Smooth muscle cell (in vitro differentiated cells): ENCODE data around the gene ORC2. TPM values are rescaled to one million over a fixed set of nuclear protein-coding genes. Genes with fewer than 3 reads are reported as not detected.

ENCODE experiments used
- DNase-seq: peaks from one replicate; lab custom pipeline; 2025; ENCODE audit not compliant: unreplicated experiment; lab: John Stamatoyannopoulos, UW
- H2AFZ ChIP-seq: fragments of 200-600 bp; sonication (generic); 2 replicates; pipeline ENCODE4 v1.6.0; 2016; ENCODE audit warnings: antibody characterized with exemption, low read depth, mild to moderate bottlenecking
- H3F3A ChIP-seq: fragments of 200-600 bp; sonication (generic); 2 replicates; pipeline ENCODE4 v1.6.0; 2017; ENCODE audit warnings: antibody characterized with exemption, low read depth
- H3K27ac ChIP-seq: fragments of 200-600 bp; sonication (generic); 2 replicates; pipeline ENCODE4 v1.5.1; 2016; ENCODE audit warnings: low read depth, mild to moderate bottlenecking
- H3K27me3 ChIP-seq: fragments of 200-600 bp; sonication (generic); 2 replicates; pipeline ENCODE4 v1.6.1; 2016; ENCODE audit warnings: low read depth, mild to moderate bottlenecking
- H3K36me3 ChIP-seq: fragments of 200-600 bp; sonication (generic); 2 replicates; pipeline ENCODE4 v1.5.1; 2016; ENCODE audit warnings: low read depth
- H3K4me1 ChIP-seq: fragments of 200-600 bp; sonication (generic); 2 replicates; pipeline ENCODE4 v1.5.1; 2016; ENCODE audit warnings: low read depth
- H3K4me2 ChIP-seq: fragments of 200-600 bp; sonication (generic); 2 replicates; pipeline ENCODE4 v1.6.0; 2016; ENCODE audit warnings: mild to moderate bottlenecking
- H3K4me3 ChIP-seq: fragments of 200-600 bp; sonication (generic); 2 replicates; pipeline ENCODE4 v1.5.1; 2016; ENCODE audit warnings: mild to moderate bottlenecking
- H3K79me2 ChIP-seq: fragments of 200-600 bp; sonication (generic); 2 replicates; pipeline ENCODE4 v1.6.0; 2016; ENCODE audit warnings: low read depth, mild to moderate bottlenecking
- H3K9ac ChIP-seq: fragments of 200-600 bp; sonication (generic); 2 replicates; pipeline ENCODE4 v1.6.0; 2016; ENCODE audit warnings: low read depth
- H3K9me3 ChIP-seq: fragments of 200-600 bp; sonication (generic); replicated peaks from 2 replicates; pipeline ENCODE4 v1.5.1; 2016; ENCODE audit warnings: low read depth
- H4K20me1 ChIP-seq: fragments of 200-600 bp; sonication (generic); 2 replicates; pipeline ENCODE4 v1.6.0; 2016; ENCODE audit warnings: low read depth
- CTCF ChIP-seq: fragments of 200-600 bp; sonication (generic); IDR thresholded peaks from 2 replicates; pipeline ENCODE4 v1.5.1; 2017; ENCODE audit warnings: borderline replicate concordance, mild to moderate bottlenecking, antibody characterized with exemption; ENCODE audit not compliant: insufficient read depth, poor library complexity, severe bottlenecking
- WGBS: methylation state at CpG from one replicate; pipeline ENCODE4 v1.1.7; 2016; ENCODE audit warnings: low lambda C conversion rate; 5-methylcytosine and 5-hydroxymethylcytosine counted together
- polyA plus RNA-seq: library from polyadenylated mRNA; unstranded; fragments of >200 nt; fragmentation: Nextera tagmentation; extraction: Ambion mirVana; gene quantifications from 2 replicates; pipeline ENCODE4 v1.2.1, GENCODE V29; 2016
- total RNA-seq: library from RNA; depleted of rRNA; stranded (reverse); fragments of >200 nt; gene quantifications from 2 replicates; pipeline ENCODE4 v1.2.3, GENCODE V29; 2014

The ORC2 gene
- total and polyA plus RNA-seq, 2 experiments from 2014 or later: 8.3 to 11.5 TPM

DNA sequence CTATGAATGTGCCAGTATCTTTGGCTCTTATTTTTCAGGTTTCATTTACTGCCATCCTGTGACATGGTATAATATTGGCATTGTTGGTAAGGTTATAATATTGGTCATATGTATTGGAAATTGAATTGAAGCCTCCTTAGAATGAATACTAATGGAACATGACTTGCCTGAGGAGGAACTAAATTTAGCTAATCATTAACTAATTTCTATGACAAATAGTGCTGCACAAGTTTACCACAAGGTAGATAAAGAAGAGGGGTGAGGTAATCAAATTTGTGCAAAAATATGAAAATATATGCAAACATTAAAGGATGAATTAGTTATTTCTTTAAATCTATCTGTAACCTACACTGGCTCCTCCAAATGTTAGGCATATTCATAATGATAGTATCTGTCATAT lies 43.2 kb upstream of the ORC2 start:
- no peak for DNase-seq
- Histone ChIP-seq H3K36me3 (no peaks in the 10 kb centered on the region), H3K4me3 (no peak overlapping the region), H4K20me1 (no peaks in the 10 kb centered on the region), H2AFZ (no peak overlapping the region), H3K4me2 (no peak overlapping the region), H3K27me3 (no peaks in the 10 kb centered on the region), H3K9me3 (no peaks in the 10 kb centered on the region), H3K9ac (no peak overlapping the region), H3F3A (no peaks in the 10 kb centered on the region), H3K4me1 (no peaks in the 10 kb centered on the region), H3K27ac (no peak overlapping the region), H3K79me2 (no peaks in the 10 kb centered on the region)
- no peak for TF ChIP-seq CTCF

DNA sequence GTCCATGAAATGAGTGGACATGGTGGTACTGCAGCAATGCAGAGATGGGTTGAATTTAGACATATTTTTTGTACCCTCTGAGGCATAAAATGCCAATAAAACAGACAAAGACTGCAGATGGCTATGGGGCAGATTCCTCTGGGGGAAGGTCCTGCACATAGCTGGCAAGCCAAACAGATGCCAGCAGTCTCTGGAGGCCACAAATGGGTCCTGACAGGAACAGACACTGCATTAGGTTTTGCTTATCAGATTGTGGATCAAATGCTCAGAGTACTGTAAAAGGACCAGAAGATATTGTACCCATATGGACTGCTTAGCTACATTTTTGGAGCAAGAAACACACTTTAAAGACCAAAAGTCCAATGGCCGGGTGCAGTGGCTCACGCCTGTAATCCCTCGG lies 40.9 kb upstream of the ORC2 start:
- Histone ChIP-seq H3K4me2 (no peak overlapping the region), H4K20me1 (no peaks in the 10 kb centered on the region), H3K4me1 (no peaks in the 10 kb centered on the region), H3K27ac (no peak overlapping the region), H3K79me2 (no peaks in the 10 kb centered on the region), H3K27me3 (no peaks in the 10 kb centered on the region), H2AFZ (no peak overlapping the region), H3K4me3 (no peak overlapping the region), H3K9ac (no peak overlapping the region), H3F3A (no peaks in the 10 kb centered on the region), H3K36me3 (no peaks in the 10 kb centered on the region), H3K9me3 (no peaks in the 10 kb centered on the region)
- DNase-seq: no peak
- WGBS: 93% methylated on average over 3 of the region's 3 CpGs
- TF ChIP-seq CTCF: no peak

DNA sequence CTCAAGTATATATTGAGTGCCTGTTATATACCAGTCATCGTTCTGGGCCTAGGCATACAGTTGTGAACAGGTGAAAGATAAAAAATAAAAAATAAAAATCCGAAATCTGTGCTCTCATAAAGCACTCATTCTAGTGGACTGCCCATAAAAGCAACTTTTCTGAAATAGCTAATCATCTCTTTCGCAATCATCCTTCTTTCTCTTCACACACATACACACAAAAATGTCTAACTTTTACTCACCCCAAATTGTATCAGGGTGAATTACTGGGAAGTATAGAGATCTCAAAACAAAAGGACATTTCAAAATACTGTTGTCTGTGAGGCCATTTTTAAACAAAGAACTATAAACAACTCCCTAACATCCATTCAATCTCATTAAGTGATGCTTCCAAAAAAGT lies 29.6 kb upstream of the ORC2 start:
- no peaks in the 10 kb centered on the region for H3K79me2 ChIP-seq
- H3K36me3 ChIP-seq: peaks cover 6% of the 10 kb centered on the region
- no peaks in the 10 kb centered on the region for H3K9me3 ChIP-seq
- no peak for TF ChIP-seq CTCF
- DNase-seq: no peak
- WGBS: 93% methylated on average over 3 of the region's 3 CpGs
- no peak overlapping the region for H2AFZ ChIP-seq
- H3K4me2 ChIP-seq: no peak overlapping the region
- no peak overlapping the region for H3K27ac ChIP-seq
- H3K9ac ChIP-seq: no peak overlapping the region
- H3K4me3 ChIP-seq: no peak overlapping the region
- no peaks in the 10 kb centered on the region for H4K20me1 ChIP-seq
- H3K27me3 ChIP-seq: no peaks in the 10 kb centered on the region
- H3F3A ChIP-seq: no peaks in the 10 kb centered on the region
- no peaks in the 10 kb centered on the region for H3K4me1 ChIP-seq

- Histone ChIP-seq H3K36me3 (peaks cover 9% of the 10 kb centered on the region), H2AFZ (no peak overlapping the region), H3K27ac (no peak overlapping the region), H3K4me1 (no peaks in the 10 kb centered on the region), H3K79me2 (no peaks in the 10 kb centered on the region), H3K4me2 (no peak overlapping the region), H3F3A (peaks cover 4% of the 10 kb centered on the region), H3K9ac (no peak overlapping the region), H3K4me3 (no peak overlapping the region), H4K20me1 (no peaks in the 10 kb centered on the region), H3K9me3 (no peaks in the 10 kb centered on the region), H3K27me3 (no peaks in the 10 kb centered on the region)
- WGBS: 91% methylated on average over 8 of the region's 8 CpGs
- DNase-seq: no peak
- no peak for TF ChIP-seq CTCF
These were observed 23.7 kb upstream of the ORC2 start for GRCh38 chr2:200987137-200987536.
